HG03342 (cell line): ENCODE measurements around the gene IGF1R.

Experiments
- ATAC-seq: cut with Tn5 transposase; IDR thresholded peaks from one replicate; pipeline ENCODE4 v1.9.1; 2021; ENCODE audit warnings: mild to moderate bottlenecking, moderate library complexity; ENCODE audit not compliant: unreplicated experiment

The IGF1R gene

GRCh38 chr15:98648654-98649471, 524 bp downstream of the IGF1R start:
- peak; percentile 17 for ATAC-seq

GRCh38 chr15:98649472-98650416, 1.4 kb downstream of the IGF1R start:
- ATAC-seq: no peak

GRCh38 chr15:98650417-98651035, 2.2 kb downstream of the IGF1R start:
- ATAC-seq: no peak

GRCh38 chr15:98651036-98651481, 2.7 kb downstream of the IGF1R start:
- no peak for ATAC-seq

GRCh38 chr15:98651581-98652220, 3.4 kb downstream of the IGF1R start:
- no peak for ATAC-seq

- ATAC-seq: no peak
Observed at GRCh38 chr15:98653686-98654085, 5.3 kb downstream of the IGF1R start.

- ATAC-seq: no peak
Observed at GRCh38 chr15:98654790-98655360, 6.5 kb downstream of the IGF1R start.

GRCh38 chr15:98655732-98656131, 7.4 kb downstream of the IGF1R start:
- ATAC-seq: no peak

- ATAC-seq: no peak
Observed at GRCh38 chr15:98657721-98658120, 9.4 kb downstream of the IGF1R start.

GRCh38 chr15:98658831-98659699, 10.7 kb downstream of the IGF1R start:
- ATAC-seq: peak; percentile 90

- ATAC-seq: no peak
Observed at GRCh38 chr15:98660055-98660454, 11.7 kb downstream of the IGF1R start.

GRCh38 chr15:98663045-98663444, 14.7 kb downstream of the IGF1R start:
- ATAC-seq: no peak

- no peak for ATAC-seq
Observed at GRCh38 chr15:98663606-98664005, 15.3 kb downstream of the IGF1R start.

GRCh38 chr15:98666441-98666840, 18.1 kb downstream of the IGF1R start:
- ATAC-seq: no peak

GRCh38 chr15:98666841-98667240, 18.5 kb downstream of the IGF1R start:
- ATAC-seq: no peak

GRCh38 chr15:98667521-98668179, 19.3 kb downstream of the IGF1R start:
- ATAC-seq: no peak

- no peak for ATAC-seq
Observed at GRCh38 chr15:98668566-98669308, 20.4 kb downstream of the IGF1R start.

GRCh38 chr15:98669638-98670037, 21.3 kb downstream of the IGF1R start:
- no peak for ATAC-seq
